CD4-positive, alpha-beta T cell (primary cell): ENCODE results near the gene KLK2. TPM values are rescaled to one million over a fixed set of nuclear protein-coding genes. Genes with fewer than 3 reads are reported as not detected.

ENCODE experiments used
- ATAC-seq: fragments of 200-7000 bp; cut with Tn5 transposase; one replicate; pipeline ENCODE4 v1.10.0; 2022; ENCODE audit warnings: mild to moderate bottlenecking; ENCODE audit not compliant: poor library complexity
- CTCF ChIA-PET: fragments of 350-600 bp; sonication (Branson Sonifier 250); formaldehyde crosslinking; loops from one replicate; lab custom pipeline; 2021; ENCODE audit warnings: antibody characterized with exemption, inconsistent platforms; lab: Charles Lee
- POLR2A ChIA-PET: fragments of 350-600 bp; sonication (Branson Sonifier 250); formaldehyde crosslinking; loops from one replicate; lab custom pipeline; 2021; ENCODE audit warnings: antibody characterized with exemption, inconsistent platforms; lab: Charles Lee
- DNase-seq, 14 experiments: peaks; one replicate each; pipeline ENCODE4 v3.0.0-alpha.2; 2013 to 2020; ENCODE audit warnings: mixed read lengths in 2 of 14
- H3K27ac ChIP-seq, 2 donors: one replicate each; pipeline versions ENCODE4 v1.5.1 to v1.7.0; 2013; ENCODE audit warnings: low read length in 2 of 2, low read depth in 1 of 2, mild to moderate bottlenecking in 1 of 2
- H3K27me3 ChIP-seq, 2 experiments: 1 replicate in 1 of 2; 2 replicates in 1 of 2; pipeline versions ENCODE4 v1.6.1 to v1.7.0; 2013; ENCODE audit warnings: low read length in 2 of 2, control low read depth in 1 of 2, mild to moderate bottlenecking in 1 of 2, moderate library complexity in 1 of 2; ENCODE audit not compliant: insufficient read depth in 2 of 2, control insufficient read depth in 1 of 2
- H3K36me3 ChIP-seq: one replicate; pipeline ENCODE4 v1.6.1; 2013; ENCODE audit warnings: low read length, control low read depth; ENCODE audit not compliant: insufficient read depth
- H3K4me1 ChIP-seq: one replicate; pipeline ENCODE4 v1.6.1; 2013; ENCODE audit warnings: low read length, control low read depth; ENCODE audit not compliant: insufficient read depth
- H3K4me3 ChIP-seq: one replicate; pipeline ENCODE4 v1.5.1; 2013; ENCODE audit warnings: mild to moderate bottlenecking, low read length, moderate library complexity
- H3K9me3 ChIP-seq, 2 experiments: 1 replicate in 1 of 2; 2 replicates in 1 of 2; pipeline versions ENCODE4 v1.6.1 to v1.7.0; 2013; ENCODE audit warnings: low read length in 2 of 2, mild to moderate bottlenecking in 2 of 2, control low read depth in 1 of 2, moderate library complexity in 1 of 2; ENCODE audit not compliant: control insufficient read depth in 1 of 2, insufficient read depth in 1 of 2
- H3K27ac Mint-ChIP-seq: one replicate; pipeline ENCODE4 v1.8.0; 2020; ENCODE audit warnings: mixed read lengths
- H3K27me3 Mint-ChIP-seq: one replicate; pipeline ENCODE4 v1.8.0; 2021; ENCODE audit warnings: mixed read lengths
- H3K36me3 Mint-ChIP-seq: one replicate; pipeline ENCODE4 v1.8.0; 2021; ENCODE audit warnings: low read depth, mixed read lengths
- H3K4me1 Mint-ChIP-seq: one replicate; pipeline ENCODE4 v1.8.0; 2021; ENCODE audit warnings: low read depth, mixed read lengths
- H3K4me3 Mint-ChIP-seq: one replicate; pipeline ENCODE4 v1.8.0; 2020; ENCODE audit warnings: mild to moderate bottlenecking, mixed read lengths
- H3K9me3 Mint-ChIP-seq: one replicate; pipeline ENCODE4 v1.8.0; 2020; ENCODE audit warnings: mixed read lengths
- intact Hi-C, 2 experiments: fragments of 100-400 bp; cut with DNase I in 1 of 2; cut with micrococcal nuclease in 1 of 2; formaldehyde crosslinking; loops; one replicate each; pipeline versions ENCODE4 v1.15.1 to v1.9.0; 2023 to 2025; cut with DNase I, micrococcal nuclease
- total RNA-seq, 174 experiments: library from RNA in 2 of 174; stranded (reverse) in 2 of 174; gene quantifications; one replicate each; pipeline ENCODE4 v1.2.3 and lab custom pipeline; 2021 to 2026
- TF ChIP-seq, protein P1 (sequence below): fragments of 200-600 bp; IDR thresholded peaks from one replicate; pipeline ENCODE4 v1.8.0; 2022; ENCODE audit warnings: antibody characterized with exemption, mild to moderate bottlenecking

The KLK2 gene
- total RNA-seq, 2 experiments from 2014 or later = not detected

- intact Hi-C loops = no loop called here
- Histone ChIP-seq H3K36me3 (no peaks in the 10 kb centered on the region), H3K27ac (no peak overlapping the region), H3K27me3 (peaks cover 13 to 18% of the 10 kb centered on the region in 2 experiments), H3K9me3 (peaks cover 0 to 8% of the 10 kb centered on the region in 2 experiments), H3K4me3 (no peak overlapping the region), H3K4me1 (peaks cover under 1% of the 10 kb centered on the region)
- no peaks in the 10 kb centered on the region for H3K36me3 Mint-ChIP-seq
- ChIA-PET CTCF (no interaction called here), POLR2A (no interaction called here)
- no peak overlapping the region for H3K27ac Mint-ChIP-seq
- TF ChIP-seq, protein P1, sequence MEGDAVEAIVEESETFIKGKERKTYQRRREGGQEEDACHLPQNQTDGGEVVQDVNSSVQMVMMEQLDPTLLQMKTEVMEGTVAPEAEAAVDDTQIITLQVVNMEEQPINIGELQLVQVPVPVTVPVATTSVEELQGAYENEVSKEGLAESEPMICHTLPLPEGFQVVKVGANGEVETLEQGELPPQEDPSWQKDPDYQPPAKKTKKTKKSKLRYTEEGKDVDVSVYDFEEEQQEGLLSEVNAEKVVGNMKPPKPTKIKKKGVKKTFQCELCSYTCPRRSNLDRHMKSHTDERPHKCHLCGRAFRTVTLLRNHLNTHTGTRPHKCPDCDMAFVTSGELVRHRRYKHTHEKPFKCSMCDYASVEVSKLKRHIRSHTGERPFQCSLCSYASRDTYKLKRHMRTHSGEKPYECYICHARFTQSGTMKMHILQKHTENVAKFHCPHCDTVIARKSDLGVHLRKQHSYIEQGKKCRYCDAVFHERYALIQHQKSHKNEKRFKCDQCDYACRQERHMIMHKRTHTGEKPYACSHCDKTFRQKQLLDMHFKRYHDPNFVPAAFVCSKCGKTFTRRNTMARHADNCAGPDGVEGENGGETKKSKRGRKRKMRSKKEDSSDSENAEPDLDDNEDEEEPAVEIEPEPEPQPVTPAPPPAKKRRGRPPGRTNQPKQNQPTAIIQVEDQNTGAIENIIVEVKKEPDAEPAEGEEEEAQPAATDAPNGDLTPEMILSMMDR = no peak
- peaks cover 64% of the 10 kb centered on the region for H3K27me3 Mint-ChIP-seq
- DNase-seq (no peak), ATAC-seq (no peak)
- no peaks in the 10 kb centered on the region for H3K9me3 Mint-ChIP-seq
- no peak overlapping the region for H3K4me3 Mint-ChIP-seq
- H3K4me1 Mint-ChIP-seq = no peaks in the 10 kb centered on the region
Observed at GRCh38 chr19:50829801-50830200, 43.4 kb upstream of the KLK2 start.

- Histone ChIP-seq H3K36me3 (no peaks in the 10 kb centered on the region), H3K4me3 (no peak overlapping the region), H3K27me3 (peaks cover 18 to 19% of the 10 kb centered on the region in 2 experiments), H3K4me1 (peaks cover 7% of the 10 kb centered on the region), H3K27ac (no peak overlapping the region), H3K9me3 (peaks cover 0 to 8% of the 10 kb centered on the region in 2 experiments)
- TF ChIP-seq, protein P1 = no peak
- Mint-ChIP-seq H3K27me3 (peaks cover 70% of the 10 kb centered on the region), H3K36me3 (no peaks in the 10 kb centered on the region), H3K27ac (no peak overlapping the region), H3K4me3 (no peak overlapping the region), H3K4me1 (peaks cover 5% of the 10 kb centered on the region), H3K9me3 (no peaks in the 10 kb centered on the region)
- POLR2A ChIA-PET = no interaction called here
- DNase-seq (no peak), ATAC-seq (no peak)
- CTCF ChIA-PET = no interaction called here
- intact Hi-C loops = no loop called here
Observed at GRCh38 chr19:50830266-50831025, 42.8 kb upstream of the KLK2 start.

- peaks cover 6% of the 10 kb centered on the region for H3K4me1 Mint-ChIP-seq
- TF ChIP-seq, protein P1 = no peak
- H3K27me3 Mint-ChIP-seq = peaks cover 71% of the 10 kb centered on the region
- Histone ChIP-seq H3K9me3 (peaks cover 0 to 8% of the 10 kb centered on the region in 2 experiments), H3K4me1 (peaks cover 11% of the 10 kb centered on the region), H3K36me3 (no peaks in the 10 kb centered on the region), H3K27me3 (peaks cover 19 to 22% of the 10 kb centered on the region in 2 experiments), H3K27ac (no peak overlapping the region), H3K4me3 (no peak overlapping the region)
- DNase-seq (no peak), ATAC-seq (no peak)
- POLR2A ChIA-PET = no interaction called here
- no peak overlapping the region for H3K27ac Mint-ChIP-seq
- CTCF ChIA-PET = no interaction called here
- intact Hi-C loops = no loop called here
- H3K36me3 Mint-ChIP-seq = no peaks in the 10 kb centered on the region
- H3K4me3 Mint-ChIP-seq = no peak overlapping the region
- H3K9me3 Mint-ChIP-seq = no peaks in the 10 kb centered on the region
Observed at GRCh38 chr19:50831026-50831396, 42.2 kb upstream of the KLK2 start.
